Stimulated activated CD8-positive, alpha-beta memory T cell treated with anti-CD3 and anti-CD28 coated beads, Interleukin-4, amount 100 ng/mL, for 24 hours (primary cell): ENCODE measurements around the gene HFM1.

Experiments used
- DNase-seq: peaks from one replicate; pipeline ENCODE4 v3.0.0-alpha.2; 2020; ENCODE audit warnings: low read depth

Gene HFM1

DNA sequence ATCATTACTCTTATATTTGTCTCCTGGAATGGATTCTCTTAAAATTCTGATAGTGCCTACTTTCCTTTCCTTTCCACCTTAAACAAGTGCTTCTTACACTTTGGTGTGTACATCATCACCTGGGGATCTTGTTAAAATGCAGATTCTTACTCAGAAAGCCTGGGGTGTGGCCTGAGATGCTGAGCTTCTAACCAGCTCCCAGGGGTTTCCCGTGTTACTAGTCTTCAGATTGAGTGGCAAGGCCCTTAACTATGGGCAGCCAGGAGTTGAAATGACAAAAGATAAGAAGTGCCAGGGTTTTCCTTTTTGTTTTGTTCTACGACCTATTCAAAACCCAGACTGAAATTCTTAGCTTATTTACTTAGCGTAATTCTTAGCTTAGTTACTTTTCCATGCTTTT is 159.2 kb downstream of the HFM1 start:
- DNase-seq: no peak

DNA sequence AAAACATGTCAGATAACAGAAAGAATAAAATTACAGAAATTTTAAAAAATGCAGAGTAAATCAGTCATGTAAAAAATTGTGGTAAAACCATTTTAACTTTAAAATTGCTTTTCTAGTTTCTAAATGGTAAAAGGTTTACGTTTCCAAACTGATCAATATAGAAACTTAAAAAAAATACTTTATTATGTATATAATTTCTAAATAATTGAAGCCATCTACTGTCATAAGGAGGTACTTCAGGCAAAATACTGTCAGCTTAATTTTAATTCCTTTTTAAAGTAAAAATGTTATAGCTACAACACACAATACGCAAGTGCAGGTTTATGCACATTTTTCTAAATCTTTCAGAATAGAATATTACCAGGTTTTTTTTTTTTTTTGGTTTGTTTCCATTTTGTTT is 159.9 kb downstream of the HFM1 start:
- no peak for DNase-seq

DNA sequence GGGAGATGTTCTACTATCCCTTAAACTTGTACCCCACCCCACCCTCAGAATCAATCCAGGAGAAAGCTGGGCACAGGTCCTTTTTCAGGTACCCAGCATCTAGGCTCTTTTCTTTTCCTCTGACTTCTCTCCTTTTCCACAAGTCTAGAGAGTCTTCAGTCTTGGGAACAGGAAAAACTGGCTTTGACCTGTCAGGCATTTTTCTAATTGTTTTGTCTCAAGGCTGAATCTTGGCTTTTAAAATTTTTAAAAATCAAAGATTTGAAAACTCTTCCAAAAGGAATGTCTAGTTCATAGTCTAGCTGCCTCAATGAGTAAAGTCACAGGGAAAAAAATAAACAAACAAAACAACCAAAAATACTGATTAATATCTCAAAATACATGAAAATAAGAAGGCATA is 161.5 kb downstream of the HFM1 start:
- no peak for DNase-seq

DNA sequence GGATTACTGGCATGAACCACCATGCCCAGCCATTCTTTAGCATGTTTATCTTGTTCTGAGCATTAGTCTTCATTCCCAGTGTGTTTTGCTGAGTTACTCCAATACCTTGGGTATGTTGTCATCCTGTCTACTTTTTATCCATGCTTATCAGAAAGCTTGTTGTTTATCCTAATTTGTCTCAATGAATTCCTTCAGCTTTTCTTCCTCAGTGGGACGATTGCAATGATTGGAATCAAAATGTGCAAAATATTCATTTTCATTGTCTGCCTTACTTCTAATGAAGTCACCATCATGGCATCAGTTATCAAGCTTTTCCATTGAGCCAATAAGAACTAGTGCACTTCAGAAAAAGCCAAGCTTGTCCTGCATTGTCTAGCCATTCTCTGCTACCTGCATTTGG is 170.5 kb downstream of the HFM1 start:
- DNase-seq: no peak

DNA sequence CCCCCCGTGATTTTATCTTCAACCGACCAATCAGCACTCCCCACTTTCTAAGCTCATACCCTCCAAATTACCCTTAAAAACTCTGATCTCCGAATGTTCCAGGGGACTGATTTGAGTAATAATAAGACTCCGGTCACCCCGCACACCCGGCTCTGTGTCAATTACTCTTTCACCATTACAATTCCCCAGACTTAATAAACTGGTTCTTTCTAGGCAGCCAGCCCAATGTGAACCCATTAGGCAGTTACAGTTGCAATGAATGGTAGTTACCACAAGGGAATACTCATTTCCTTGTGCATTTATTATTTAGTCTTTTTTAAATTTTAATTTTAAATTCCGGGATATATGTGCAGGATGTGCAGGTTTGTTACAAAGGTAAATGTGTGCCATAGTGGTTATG is 177.9 kb downstream of the HFM1 start:
- no peak for DNase-seq

DNA sequence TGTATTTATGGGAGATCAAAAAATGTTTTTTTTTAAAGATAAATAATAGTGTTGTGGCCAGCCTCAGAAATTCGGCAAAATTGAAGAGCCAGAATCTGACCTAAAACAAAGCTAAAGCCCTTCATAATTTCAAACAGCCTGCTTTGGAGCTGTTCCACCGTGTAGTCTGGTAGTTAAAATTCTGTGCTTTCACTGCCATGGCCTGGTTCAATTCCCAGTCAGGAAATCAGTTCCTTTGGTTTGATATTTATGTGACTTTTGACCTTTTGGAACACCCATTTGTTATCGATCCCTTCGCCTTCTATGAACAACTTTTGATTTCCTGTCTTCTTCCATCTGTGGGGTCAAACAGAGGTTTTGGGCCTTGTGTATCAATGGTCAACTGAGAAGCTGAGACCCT is 179.8 kb downstream of the HFM1 start:
- DNase-seq: no peak

DNA sequence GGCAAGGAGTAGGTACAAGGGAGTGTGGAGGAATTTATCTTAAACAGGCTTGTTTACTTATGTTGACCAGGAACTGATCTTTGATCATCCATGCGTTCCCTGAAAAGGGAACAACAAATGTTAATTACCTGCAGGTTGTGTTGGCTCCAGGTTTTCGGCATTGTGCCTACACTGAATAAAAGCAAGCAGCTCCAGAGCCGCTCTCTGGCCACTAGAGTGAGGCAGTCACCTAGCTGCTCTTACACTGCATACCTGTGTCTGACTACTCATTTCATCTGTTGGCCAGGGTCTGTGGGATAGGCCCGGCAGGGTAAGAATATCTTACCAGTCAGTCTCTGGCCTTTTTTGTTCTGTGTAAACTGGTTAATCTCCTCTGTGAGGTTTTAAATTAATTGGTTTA is 183.6 kb downstream of the HFM1 start:
- no peak for DNase-seq

DNA sequence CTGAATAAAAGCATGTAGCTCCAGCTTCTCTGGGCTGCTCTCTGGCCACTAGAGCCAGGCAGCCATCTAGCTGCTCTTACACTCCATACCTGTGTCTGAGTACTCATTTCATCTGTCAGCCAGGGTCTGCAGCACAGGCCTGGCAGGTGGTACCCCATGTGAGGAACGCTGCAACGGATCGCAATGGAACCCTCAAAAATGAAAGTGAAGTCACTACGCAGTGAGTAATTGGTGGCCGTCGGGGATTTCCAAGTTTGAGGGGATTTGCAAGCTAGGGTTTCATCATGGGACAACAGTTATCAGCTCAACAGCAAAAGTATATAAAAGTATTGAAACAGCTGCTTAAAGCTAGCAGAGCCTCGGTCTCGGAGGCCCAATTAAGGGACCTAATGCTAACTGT is 186.7 kb downstream of the HFM1 start:
- no peak for DNase-seq
